OCI-LY7 (cell line): Measurements from ENCODE around the gene ZNF500.

ENCODE experiments used
- CTCF ChIP-seq: fragments of 200-600 bp; sonication (generic); conservative IDR thresholded peaks from 2 replicates; pipeline ENCODE4 v1.5.1; 2014; ENCODE audit warnings: mild to moderate bottlenecking, antibody characterized with exemption, low read length, moderate library complexity, mixed read lengths
- EZH2phosphoT487 ChIP-seq: fragments of 200-600 bp; sonication (generic); IDR thresholded peaks from 2 replicates; pipeline ENCODE4 v1.6.1; 2018; ENCODE audit warnings: low read depth, borderline replicate concordance, mild to moderate bottlenecking, mixed run types, antibody characterized with exemption, low read length, moderate library complexity, mixed read lengths

DNA sequence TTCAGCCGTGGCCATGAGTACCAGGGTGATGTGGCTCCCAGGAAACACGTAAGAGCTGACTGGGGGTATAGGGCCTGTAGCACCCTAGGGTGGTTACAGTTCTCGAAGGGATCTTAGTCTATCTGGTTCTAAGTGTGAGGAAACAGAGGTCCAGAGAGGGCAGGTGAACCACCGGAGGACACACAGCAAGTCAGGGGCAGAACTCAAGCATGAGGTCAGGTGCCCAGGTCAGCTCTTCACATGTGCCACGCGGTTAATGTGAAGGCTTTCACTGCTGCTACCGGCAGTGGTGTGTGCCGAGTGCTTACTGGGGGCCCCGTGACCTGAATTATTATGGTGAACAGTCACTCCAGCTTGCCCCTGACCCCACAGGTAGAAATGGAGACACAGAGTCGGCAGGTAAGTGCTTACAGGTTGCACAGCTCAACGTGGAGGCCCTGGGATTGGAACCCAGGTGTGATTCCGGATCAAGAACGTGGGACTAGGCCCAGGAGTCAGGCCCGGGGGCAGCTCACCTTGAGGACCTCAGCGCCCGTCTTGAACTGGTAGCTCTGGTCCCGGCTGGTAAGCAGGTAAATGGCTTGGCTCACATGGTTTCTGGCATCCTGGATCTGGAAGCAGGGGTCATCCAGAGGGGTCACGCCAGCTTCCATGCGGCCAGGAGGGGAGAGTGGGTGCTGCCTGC is 32.4 kb upstream of the ZNF500 start:
- no peak for TF ChIP-seq CTCF
- no peak for TF ChIP-seq EZH2phosphoT487
